ENCODE data around the gene CD6. TPM values are rescaled to one million over a fixed set of nuclear protein-coding genes. Genes with fewer than 3 reads are reported as not detected.

Gene CD6
- total and polyA plus RNA-seq, 4 donors: 0.61 to 8.4 (median 3.3) TPM

DNA sequence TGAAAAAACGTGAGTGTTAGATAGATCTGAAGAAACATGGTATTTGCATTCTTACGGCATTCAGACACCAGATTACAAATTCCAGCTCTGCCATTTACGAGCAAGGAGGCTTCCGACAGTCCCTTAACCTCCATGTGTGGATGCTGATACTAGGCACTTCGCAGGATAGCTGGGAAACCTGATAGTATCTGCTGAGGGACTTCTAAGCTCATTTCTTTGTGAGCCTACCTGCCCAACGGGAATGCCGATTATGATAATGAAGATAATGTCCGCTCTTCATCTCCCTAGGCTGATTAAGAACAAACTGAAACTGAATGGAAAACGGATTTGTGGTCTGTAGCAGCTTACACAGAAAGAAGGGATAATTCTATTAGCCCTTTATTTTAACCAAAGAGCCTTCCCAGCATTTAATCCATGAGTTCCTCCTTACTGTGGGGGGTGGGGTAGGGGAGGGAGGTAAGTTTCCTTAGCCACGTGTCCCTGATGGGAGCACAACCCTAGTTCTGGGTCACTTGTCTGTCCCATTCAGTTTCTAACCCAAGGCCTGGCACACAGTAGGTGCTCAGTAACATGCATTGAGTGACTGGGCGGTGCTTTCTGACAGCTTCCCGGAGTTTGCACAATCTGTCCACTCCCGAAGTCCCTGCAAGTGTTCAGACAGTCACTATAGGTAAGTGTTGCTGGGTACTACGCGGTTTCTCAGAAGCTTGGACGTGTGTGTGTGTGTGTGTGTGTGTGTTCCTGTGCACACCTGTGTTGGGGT is 39.2 kb downstream of the CD6 start:
- WGBS (ENCODE audit: insufficient coverage): 81% methylated on average over 9 of the region's 16 CpGs

GRCh38 chr11:61011229-61011870 is 39.9 kb downstream of the CD6 start:
- DNase-seq (ENCODE audit: low read depth in 4 of 6, low spot score in 6 of 6): no peak
- Histone ChIP-seq H3K27me3 (ENCODE audit: control insufficient read depth, insufficient read depth, low read length) (peaks cover 25% of the 10 kb centered on the region), H3K4me3 (ENCODE audit: low read depth, low read length) (no peak overlapping the region), H3K9me3 (ENCODE audit: control insufficient read depth, insufficient read depth, low read length) (no peaks in the 10 kb centered on the region), H3K27ac (ENCODE audit: low read depth, low read length) (no peak overlapping the region), H3K4me1 (ENCODE audit: control insufficient read depth, insufficient read depth, low read length) (peaks cover 26% of the 10 kb centered on the region), H3K36me3 (ENCODE audit: control insufficient read depth, insufficient read depth, low read length) (no peaks in the 10 kb centered on the region)
- 57% methylated on average over 3 of the region's 7 CpGs for WGBS (ENCODE audit: insufficient coverage)

More for the DNA sequence above, 39.2 kb downstream of the CD6 start:
- no peak overlapping the region for H3K27ac ChIP-seq (ENCODE audit: low read depth, low read length)
- no peaks in the 10 kb centered on the region for H3K9me3 ChIP-seq (ENCODE audit: control insufficient read depth, insufficient read depth, low read length)
- no peak overlapping the region for H3K4me3 ChIP-seq (ENCODE audit: low read depth, low read length)
- no peaks in the 10 kb centered on the region for H3K36me3 ChIP-seq (ENCODE audit: control insufficient read depth, insufficient read depth, low read length)
- DNase-seq (ENCODE audit: low read depth in 4 of 6, low spot score in 6 of 6): peak in 1 of 6 donors; percentile 44
- peaks cover 26% of the 10 kb centered on the region for H3K4me1 ChIP-seq (ENCODE audit: control insufficient read depth, insufficient read depth, low read length)
- H3K27me3 ChIP-seq (ENCODE audit: control insufficient read depth, insufficient read depth, low read length): peaks cover 28% of the 10 kb centered on the region

DNA sequence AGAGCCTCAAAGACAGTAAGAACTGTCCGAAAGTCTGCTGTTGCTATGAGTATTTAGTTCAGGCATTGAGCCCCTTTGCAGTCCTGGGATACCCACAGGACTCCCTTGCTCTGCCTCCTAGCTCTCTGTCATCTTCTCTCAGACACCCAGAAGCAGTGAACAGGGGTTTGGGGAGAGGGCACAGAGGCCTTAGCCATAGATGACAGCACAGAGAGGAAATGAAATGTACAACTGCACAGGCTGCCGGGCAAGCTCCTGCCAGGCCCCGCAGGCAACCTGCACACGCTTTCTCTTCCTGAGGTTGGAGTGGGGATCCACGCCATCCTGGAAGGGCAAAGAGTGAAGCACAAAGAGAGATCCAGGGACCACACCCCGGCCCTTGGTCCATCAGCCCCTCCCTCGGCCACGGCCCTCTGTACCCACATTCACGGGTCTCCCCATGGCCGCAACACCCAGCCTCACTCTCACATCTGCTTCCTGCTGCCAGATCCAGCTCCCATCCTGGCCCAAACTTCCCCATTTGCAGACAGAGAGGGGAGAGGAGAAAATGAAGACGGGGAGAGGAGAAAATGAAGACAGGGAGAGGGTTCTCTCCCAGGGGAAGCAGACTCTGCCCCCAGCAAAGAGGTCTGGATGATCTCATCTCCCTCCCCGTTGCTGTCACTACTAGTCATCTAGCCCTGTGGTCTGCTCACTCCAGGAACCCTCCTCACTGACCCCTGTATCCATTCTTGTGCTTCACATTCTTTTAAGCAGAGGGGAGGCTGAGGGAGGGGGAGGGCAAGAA is 40.7 kb downstream of the CD6 start:
- DNase-seq (ENCODE audit: low read depth in 4 of 6, low spot score in 6 of 6): no peak
- Histone ChIP-seq H3K4me3 (ENCODE audit: low read depth, low read length) (no peak overlapping the region), H3K27ac (ENCODE audit: low read depth, low read length) (no peak overlapping the region), H3K9me3 (ENCODE audit: control insufficient read depth, insufficient read depth, low read length) (no peaks in the 10 kb centered on the region), H3K36me3 (ENCODE audit: control insufficient read depth, insufficient read depth, low read length) (no peaks in the 10 kb centered on the region), H3K27me3 (ENCODE audit: control insufficient read depth, insufficient read depth, low read length) (peaks cover 19% of the 10 kb centered on the region), H3K4me1 (ENCODE audit: control insufficient read depth, insufficient read depth, low read length) (peaks cover 23% of the 10 kb centered on the region)
- 85% methylated on average over 5 of the region's 12 CpGs for WGBS (ENCODE audit: insufficient coverage)

DNA sequence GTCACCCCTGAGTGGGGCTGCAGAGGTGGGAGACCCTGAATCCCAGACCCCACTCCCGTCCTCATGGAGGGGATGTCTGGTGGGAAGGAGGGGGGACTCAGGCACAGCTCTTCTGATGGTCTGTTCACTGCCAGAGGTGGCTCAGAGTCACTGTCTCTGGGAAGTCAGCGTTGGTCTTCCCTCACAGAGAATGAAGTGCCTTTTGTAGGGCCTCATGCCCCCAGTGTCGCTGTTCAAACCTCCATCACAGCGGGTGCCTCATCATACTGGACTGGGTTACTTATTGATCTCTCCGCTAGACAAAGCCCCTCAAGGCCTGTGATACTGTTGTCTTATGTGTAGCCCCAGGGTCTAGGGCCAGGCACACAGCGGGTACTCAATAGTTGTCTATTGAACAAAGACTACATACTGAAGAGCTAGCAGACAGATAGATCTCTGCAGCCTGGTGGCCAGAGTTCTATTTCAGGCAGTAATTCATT is 41.3 kb downstream of the CD6 start:
- WGBS (ENCODE audit: insufficient coverage): 67% methylated on average over 5 of the region's 6 CpGs

DNA sequence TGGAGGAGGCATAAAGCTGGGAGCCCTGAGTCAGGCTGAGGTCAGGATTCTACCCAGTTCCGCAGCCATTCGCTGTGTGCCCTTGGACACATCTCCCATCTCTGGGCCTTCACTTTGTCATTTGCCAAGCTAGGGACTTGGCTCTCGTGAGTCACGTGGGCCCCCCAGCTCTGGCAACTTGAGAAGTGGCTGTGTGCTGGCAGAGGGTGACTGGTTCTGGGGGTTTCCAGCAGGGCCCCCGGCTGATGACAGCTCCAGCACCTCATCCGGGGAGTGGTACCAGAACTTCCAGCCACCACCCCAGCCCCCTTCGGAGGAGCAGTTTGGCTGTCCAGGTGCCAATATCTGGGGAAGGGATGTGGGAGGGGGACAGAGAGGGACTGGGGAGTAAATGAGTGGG is 46.6 kb downstream of the CD6 start:
- Histone ChIP-seq H3K9me3 (ENCODE audit: control insufficient read depth, insufficient read depth, low read length) (no peaks in the 10 kb centered on the region), H3K36me3 (ENCODE audit: control insufficient read depth, insufficient read depth, low read length) (no peaks in the 10 kb centered on the region), H3K4me3 (ENCODE audit: low read depth, low read length) (no peak overlapping the region), H3K27ac (ENCODE audit: low read depth, low read length) (no peak overlapping the region), H3K27me3 (ENCODE audit: control insufficient read depth, insufficient read depth, low read length) (no peaks in the 10 kb centered on the region), H3K4me1 (ENCODE audit: control insufficient read depth, insufficient read depth, low read length) (peaks cover 13% of the 10 kb centered on the region)
- whole genome bisulfite sequencing (ENCODE audit: insufficient coverage): 83% methylated on average over 5 of the region's 7 CpGs
- DNase-seq (ENCODE audit: low read depth in 4 of 6, low spot score in 6 of 6): no peak

More for the DNA sequence above, 41.3 kb downstream of the CD6 start:
- Histone ChIP-seq H3K36me3 (ENCODE audit: control insufficient read depth, insufficient read depth, low read length) (no peaks in the 10 kb centered on the region), H3K9me3 (ENCODE audit: control insufficient read depth, insufficient read depth, low read length) (no peaks in the 10 kb centered on the region), H3K4me1 (ENCODE audit: control insufficient read depth, insufficient read depth, low read length) (peaks cover 17% of the 10 kb centered on the region), H3K4me3 (ENCODE audit: low read depth, low read length) (no peak overlapping the region), H3K27me3 (ENCODE audit: control insufficient read depth, insufficient read depth, low read length) (peaks cover 15% of the 10 kb centered on the region), H3K27ac (ENCODE audit: low read depth, low read length) (no peak overlapping the region)
- DNase-seq (ENCODE audit: low read depth in 4 of 6, low spot score in 6 of 6): no peak

GRCh38 chr11:61019037-61019831 is 47.8 kb downstream of the CD6 start:
- H3K27me3 ChIP-seq (ENCODE audit: control insufficient read depth, insufficient read depth, low read length): no peaks in the 10 kb centered on the region
- WGBS (ENCODE audit: insufficient coverage): 90% methylated on average over 15 of the region's 19 CpGs
- DNase-seq (ENCODE audit: low read depth in 4 of 6, low spot score in 6 of 6): no peak

GRCh38 chr11:61019832-61020405 is 48.4 kb downstream of the CD6 start:
- Histone ChIP-seq H3K36me3 (ENCODE audit: control insufficient read depth, insufficient read depth, low read length) (no peaks in the 10 kb centered on the region), H3K4me3 (ENCODE audit: low read depth, low read length) (no peak overlapping the region), H3K27ac (ENCODE audit: low read depth, low read length) (no peak overlapping the region), H3K4me1 (ENCODE audit: control insufficient read depth, insufficient read depth, low read length) (peaks cover 13% of the 10 kb centered on the region), H3K9me3 (ENCODE audit: control insufficient read depth, insufficient read depth, low read length) (no peaks in the 10 kb centered on the region), H3K27me3 (ENCODE audit: control insufficient read depth, insufficient read depth, low read length) (no peaks in the 10 kb centered on the region)
- 77% methylated on average over 8 of the region's 9 CpGs for WGBS (ENCODE audit: insufficient coverage)
- DNase-seq (ENCODE audit: low read depth in 4 of 6, low spot score in 6 of 6): no peak

More at GRCh38 chr11:61019037-61019831, 47.8 kb downstream of the CD6 start:
- peaks cover 13% of the 10 kb centered on the region for H3K4me1 ChIP-seq (ENCODE audit: control insufficient read depth, insufficient read depth, low read length)
- no peak overlapping the region for H3K4me3 ChIP-seq (ENCODE audit: low read depth, low read length)
- no peaks in the 10 kb centered on the region for H3K36me3 ChIP-seq (ENCODE audit: control insufficient read depth, insufficient read depth, low read length)
- no peak overlapping the region for H3K27ac ChIP-seq (ENCODE audit: low read depth, low read length)
- H3K9me3 ChIP-seq (ENCODE audit: control insufficient read depth, insufficient read depth, low read length): no peaks in the 10 kb centered on the region

DNA sequence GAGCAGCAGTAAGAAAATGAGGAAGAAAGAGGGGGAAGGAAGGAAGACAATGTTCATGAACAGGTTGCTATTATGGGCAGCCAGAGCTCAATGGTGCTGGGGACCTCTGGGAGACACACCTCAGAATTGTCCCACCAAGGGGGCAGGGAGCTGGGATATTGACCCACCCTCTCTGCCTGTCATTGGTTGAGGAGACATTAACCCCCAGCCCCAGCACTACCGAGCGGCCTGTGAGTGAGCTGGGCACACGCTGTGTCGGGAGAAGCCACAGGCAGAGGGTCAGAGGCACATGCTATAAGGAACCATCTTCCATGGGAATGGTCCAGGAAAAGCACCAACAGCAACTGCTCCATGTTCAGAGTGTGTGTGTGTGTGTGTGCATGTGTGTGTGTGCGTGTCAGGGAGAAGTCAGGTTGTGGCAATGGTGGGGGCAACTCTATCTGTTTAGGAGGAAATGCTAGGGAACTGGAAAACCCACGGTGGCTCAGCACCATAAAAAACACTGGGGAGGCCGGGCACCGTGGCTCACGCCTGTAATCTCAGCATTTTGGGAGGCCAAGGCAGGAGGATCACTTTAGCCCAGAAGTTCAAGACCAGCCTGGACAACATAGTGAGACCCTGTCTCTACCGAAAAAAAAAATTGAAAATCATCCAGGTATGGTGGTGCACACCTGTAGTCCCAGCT is 49.2 kb downstream of the CD6 start:
- H3K4me3 ChIP-seq (ENCODE audit: low read depth, low read length): no peak overlapping the region
- DNase-seq (ENCODE audit: low read depth in 4 of 6, low spot score in 6 of 6): no peak
- WGBS (ENCODE audit: insufficient coverage): 95% methylated on average over 7 of the region's 10 CpGs
- no peaks in the 10 kb centered on the region for H3K27me3 ChIP-seq (ENCODE audit: control insufficient read depth, insufficient read depth, low read length)
- H3K9me3 ChIP-seq (ENCODE audit: control insufficient read depth, insufficient read depth, low read length): no peaks in the 10 kb centered on the region
- no peak overlapping the region for H3K27ac ChIP-seq (ENCODE audit: low read depth, low read length)
- H3K4me1 ChIP-seq (ENCODE audit: control insufficient read depth, insufficient read depth, low read length): peaks cover 14% of the 10 kb centered on the region
- no peaks in the 10 kb centered on the region for H3K36me3 ChIP-seq (ENCODE audit: control insufficient read depth, insufficient read depth, low read length)
